ENCODE measurements around the gene VSIG1.

The VSIG1 gene

GRCh38 chrX:108025954-108026600 is 18.8 kb upstream of the VSIG1 start:
- H3K9ac ChIP-seq (ENCODE audit: low read length): no peak overlapping the region
- TF ChIP-seq CTCF (IDR thresholded peaks at IDR 0.05; ENCODE audit: low read length) (no peak), EZH2 (IDR thresholded peaks at IDR 0.05; ENCODE audit: borderline replicate concordance, low read length) (no peak)
- no peaks in the 10 kb centered on the region for H3K4me1 ChIP-seq (ENCODE audit: insufficient read depth, low read length, severe bottlenecking)
- H2AFZ ChIP-seq (ENCODE audit: low read length): no peak overlapping the region
- H3K36me3 ChIP-seq (ENCODE audit: insufficient read depth, low read length): no peaks in the 10 kb centered on the region
- no peaks in the 10 kb centered on the region for H4K20me1 ChIP-seq (ENCODE audit: insufficient read depth, low read length)
- H3K4me3 ChIP-seq (ENCODE audit: low read depth, low read length, poor library complexity, severe bottlenecking): no peak overlapping the region
- H3K27me3 ChIP-seq (ENCODE audit: insufficient read depth, low read length): no peaks in the 10 kb centered on the region
- no peaks in the 10 kb centered on the region for H3K9me2 ChIP-seq (ENCODE audit: low read depth, low read length)
- no peaks in the 10 kb centered on the region for H3K79me2 ChIP-seq (ENCODE audit: insufficient read depth, low read length)
- H3F3A ChIP-seq (ENCODE audit: insufficient read depth, low read length): no peaks in the 10 kb centered on the region
- H3K27ac ChIP-seq (ENCODE audit: low read depth, low read length, poor library complexity, severe bottlenecking): no peak overlapping the region
- no peak overlapping the region for H3K4me2 ChIP-seq (ENCODE audit: low read length)
- no peaks in the 10 kb centered on the region for H3K9me3 ChIP-seq (ENCODE audit: low read length)

- H3F3A ChIP-seq (ENCODE audit: insufficient read depth, low read length): no peaks in the 10 kb centered on the region
- H3K27ac ChIP-seq (ENCODE audit: low read depth, low read length, poor library complexity, severe bottlenecking): no peak overlapping the region
- H3K27me3 ChIP-seq (ENCODE audit: insufficient read depth, low read length): no peaks in the 10 kb centered on the region
- H3K9me2 ChIP-seq (ENCODE audit: low read depth, low read length): no peaks in the 10 kb centered on the region
- no peaks in the 10 kb centered on the region for H3K9me3 ChIP-seq (ENCODE audit: low read length)
- H2AFZ ChIP-seq (ENCODE audit: low read length): no peak overlapping the region
- H3K4me1 ChIP-seq (ENCODE audit: insufficient read depth, low read length, severe bottlenecking): no peaks in the 10 kb centered on the region
- no peaks in the 10 kb centered on the region for H3K79me2 ChIP-seq (ENCODE audit: insufficient read depth, low read length)
- H3K36me3 ChIP-seq (ENCODE audit: insufficient read depth, low read length): no peaks in the 10 kb centered on the region
- TF ChIP-seq EZH2 (IDR thresholded peaks at IDR 0.05; ENCODE audit: borderline replicate concordance, low read length) (no peak), CTCF (IDR thresholded peaks at IDR 0.05; ENCODE audit: low read length) (no peak)
- H3K4me2 ChIP-seq (ENCODE audit: low read length): no peak overlapping the region
- H3K4me3 ChIP-seq (ENCODE audit: low read depth, low read length, poor library complexity, severe bottlenecking): no peak overlapping the region
- no peaks in the 10 kb centered on the region for H4K20me1 ChIP-seq (ENCODE audit: insufficient read depth, low read length)
- no peak overlapping the region for H3K9ac ChIP-seq (ENCODE audit: low read length)
Measured at GRCh38 chrX:108028854-108029253, 16.0 kb upstream of the VSIG1 start.

- Histone ChIP-seq H3K79me2 (ENCODE audit: insufficient read depth, low read length) (no peaks in the 10 kb centered on the region), H2AFZ (ENCODE audit: low read length) (no peak overlapping the region), H3K4me1 (ENCODE audit: insufficient read depth, low read length, severe bottlenecking) (no peaks in the 10 kb centered on the region), H3K9me3 (ENCODE audit: low read length) (no peaks in the 10 kb centered on the region), H3K9me2 (ENCODE audit: low read depth, low read length) (no peaks in the 10 kb centered on the region), H3K27ac (ENCODE audit: low read depth, low read length, poor library complexity, severe bottlenecking) (no peak overlapping the region), H3K4me2 (ENCODE audit: low read length) (no peak overlapping the region), H3K27me3 (ENCODE audit: insufficient read depth, low read length) (no peaks in the 10 kb centered on the region), H3K9ac (ENCODE audit: low read length) (no peak overlapping the region), H3K36me3 (ENCODE audit: insufficient read depth, low read length) (no peaks in the 10 kb centered on the region), H3K4me3 (ENCODE audit: low read depth, low read length, poor library complexity, severe bottlenecking) (no peak overlapping the region), H4K20me1 (ENCODE audit: insufficient read depth, low read length) (no peaks in the 10 kb centered on the region), H3F3A (ENCODE audit: insufficient read depth, low read length) (no peaks in the 10 kb centered on the region)
- TF ChIP-seq CTCF (IDR thresholded peaks at IDR 0.05; ENCODE audit: low read length) (no peak), EZH2 (IDR thresholded peaks at IDR 0.05; ENCODE audit: borderline replicate concordance, low read length) (no peak)
Measured at GRCh38 chrX:108029928-108030711, 14.7 kb upstream of the VSIG1 start.
